Right renal pelvis (tissue), 4 donors: ENCODE measurements around the gene FBXW4. TPM values are rescaled to one million over a fixed set of nuclear protein-coding genes. Genes with fewer than 3 reads are reported as not detected.

Source experiments
- DNase-seq, 4 donors: peaks; one replicate each; pipeline ENCODE4 v3.0.0-alpha.2; 2013; ENCODE audit warnings: low read depth in 4 of 4, low spot score in 3 of 4, missing footprints in 1 of 4
- polyA plus RNA-seq, 4 donors: library from polyadenylated mRNA; unstranded; fragments of 120-200 nt; gene quantifications; one replicate each; pipeline ENCODE4 v1.2.1, GENCODE V29; 2013; ENCODE audit not compliant: insufficient read length in 4 of 4

The FBXW4 gene
- polyA plus RNA-seq, 4 donors: 54.1 to 61.0 (median 56.7) TPM

- no peak for DNase-seq
These were observed 13.1 kb upstream of the FBXW4 start for GRCh38 chr10:101708073-101708472.

- no peak for DNase-seq
These were observed 9.4 kb upstream of the FBXW4 start for GRCh38 chr10:101704331-101704730.

GRCh38 chr10:101696632-101697031 is 1.7 kb upstream of the FBXW4 start:
- no peak for DNase-seq

- DNase-seq: no peak
These were observed 477 bp upstream of the FBXW4 start for GRCh38 chr10:101695404-101695890.

GRCh38 chr10:101693978-101694673 is 844 bp downstream of the FBXW4 start:
- peak; percentile 39 to 73 (median 56) for DNase-seq

- peak in 1 of 4 donors; percentile 40 for DNase-seq
These were observed 1.4 kb downstream of the FBXW4 start for GRCh38 chr10:101693651-101693977.

- DNase-seq: no peak
These were observed 3.9 kb downstream of the FBXW4 start for GRCh38 chr10:101691081-101691480.

GRCh38 chr10:101690461-101690860 is 4.5 kb downstream of the FBXW4 start:
- no peak for DNase-seq

GRCh38 chr10:101687071-101687658 is 7.8 kb downstream of the FBXW4 start:
- no peak for DNase-seq

- DNase-seq: no peak
These were observed 8.6 kb downstream of the FBXW4 start for GRCh38 chr10:101686133-101686925.

GRCh38 chr10:101684782-101685181 is 10.2 kb downstream of the FBXW4 start:
- no peak for DNase-seq

- DNase-seq: no peak
These were observed 11.7 kb downstream of the FBXW4 start for GRCh38 chr10:101683276-101683675.

- no peak for DNase-seq
These were observed 12.7 kb downstream of the FBXW4 start for GRCh38 chr10:101682172-101682825.

GRCh38 chr10:101676565-101676964 is 18.4 kb downstream of the FBXW4 start:
- no peak for DNase-seq

GRCh38 chr10:101675115-101675514 is 19.9 kb downstream of the FBXW4 start:
- DNase-seq: no peak

GRCh38 chr10:101672536-101672935 is 22.4 kb downstream of the FBXW4 start:
- no peak for DNase-seq

- DNase-seq: no peak
These were observed 23.5 kb downstream of the FBXW4 start for GRCh38 chr10:101671453-101671852.

- DNase-seq: no peak
These were observed 24.3 kb downstream of the FBXW4 start for GRCh38 chr10:101670635-101671034.

GRCh38 chr10:101669181-101669580 is 25.8 kb downstream of the FBXW4 start:
- DNase-seq: no peak

GRCh38 chr10:101668566-101668965 is 26.4 kb downstream of the FBXW4 start:
- DNase-seq: no peak

GRCh38 chr10:101666083-101666482 is 28.9 kb downstream of the FBXW4 start:
- peak; percentile 28 to 70 (median 52) for DNase-seq
